NCI-H345 treated with DMSO at 0.1 percent for 48 hours (cell line): Measurements from ENCODE around the gene LMNA.
"Not testable (repeated sequence)": the region's sequence is repeated elsewhere in the genome, so short reads cannot be mapped to it uniquely, and the experiment has no call there.

Source experiments
- DNase-seq: peaks from one replicate; lab custom pipeline; 2025; ENCODE audit not compliant: unreplicated experiment; lab: John Stamatoyannopoulos, UW

Gene LMNA

GRCh38 chr1:156104065-156104810 lies 10.3 kb upstream of the LMNA start:
- DNase-seq = peak; percentile 96

GRCh38 chr1:156104861-156105832 lies 9.4 kb upstream of the LMNA start:
- DNase-seq = no peak

- no peak for DNase-seq
Measured at GRCh38 chr1:156106624-156107488, 7.7 kb upstream of the LMNA start.

- DNase-seq = no peak
Measured at GRCh38 chr1:156108057-156108456, 6.5 kb upstream of the LMNA start.

GRCh38 chr1:156108664-156109241 lies 5.8 kb upstream of the LMNA start:
- no peak for DNase-seq

GRCh38 chr1:156110252-156110651 lies 4.3 kb upstream of the LMNA start:
- DNase-seq = no peak

GRCh38 chr1:156111355-156111962 lies 3.1 kb upstream of the LMNA start:
- DNase-seq = peak; percentile 68

- DNase-seq = no peak
Measured at GRCh38 chr1:156112276-156113137, 2.0 kb upstream of the LMNA start.

- no peak for DNase-seq
Measured at GRCh38 chr1:156113282-156113950, 1.1 kb upstream of the LMNA start.

- peak; percentile 71 for DNase-seq
Measured at GRCh38 chr1:156114919-156115513, 505 bp downstream of the LMNA start.

GRCh38 chr1:156115514-156116374 lies 1.2 kb downstream of the LMNA start:
- no peak for DNase-seq

- not testable (repeated sequence) for DNase-seq
Measured at GRCh38 chr1:156116731-156117130, 2.2 kb downstream of the LMNA start.

GRCh38 chr1:156117414-156118176 lies 3.1 kb downstream of the LMNA start:
- no peak for DNase-seq

- DNase-seq = no peak
Measured at GRCh38 chr1:156118177-156118868, 3.8 kb downstream of the LMNA start.

- no peak for DNase-seq
Measured at GRCh38 chr1:156119503-156120209, 5.1 kb downstream of the LMNA start.
